ENCODE data around the gene NTN1. TPM values are rescaled to one million over a fixed set of nuclear protein-coding genes. Genes with fewer than 3 reads are reported as not detected.
"Not testable (repeated sequence)": the region's sequence is repeated elsewhere in the genome, so short reads cannot be mapped to it uniquely, and the experiment has no call there.

Gene NTN1
- 0.62 TPM for polyA plus RNA-seq (2013)

DNA sequence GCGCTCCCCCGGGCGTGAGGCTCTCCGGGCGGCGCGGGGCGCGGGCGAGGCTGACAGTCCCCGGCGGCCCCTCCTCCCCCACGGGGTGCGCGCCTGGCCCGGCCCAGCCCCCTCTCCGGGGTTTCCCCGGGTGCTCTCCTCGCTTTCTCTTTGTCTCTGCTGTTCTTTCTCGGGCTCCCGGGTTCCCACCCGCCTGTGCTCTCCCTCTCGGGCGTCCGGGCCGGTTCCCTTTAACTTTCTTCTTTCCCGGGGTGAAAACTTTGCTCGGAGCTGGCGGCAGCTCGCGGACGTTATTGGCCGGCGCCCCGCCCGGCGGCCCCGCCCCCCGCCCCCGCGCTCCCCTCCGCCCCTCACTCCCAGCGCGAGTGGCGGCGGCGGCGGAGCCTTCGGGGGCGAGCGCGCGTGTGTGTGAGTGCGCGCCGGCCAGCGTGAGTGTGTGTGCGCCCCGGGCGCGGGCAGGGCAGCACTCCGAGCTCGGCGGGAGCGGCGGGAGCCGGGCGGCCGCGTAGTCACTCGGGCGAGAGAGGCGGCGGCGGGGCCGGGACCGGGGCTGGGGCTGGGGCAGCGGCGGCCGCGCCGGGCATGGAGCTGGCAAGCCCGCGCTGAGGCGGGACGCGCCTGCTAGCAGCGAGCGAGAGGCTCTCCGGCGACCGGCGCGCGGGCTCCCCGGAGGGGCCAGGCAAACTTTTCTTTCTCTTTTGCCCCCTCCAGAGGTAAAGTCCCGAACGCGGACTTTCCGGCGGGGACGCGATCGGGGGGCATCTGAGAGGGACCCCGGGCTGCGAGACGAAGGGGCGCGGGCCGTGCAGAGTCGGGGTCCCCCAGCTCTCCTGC is at the start of gene NTN1:
NTN1 (plus strand) TSS at position 353 of the 834 bp plus-strand sequence. CDS start 864 bp downstream, outside the sequence.
- CTCF ChIA-PET, result interaction anchor here (4.1 kb wide), 1 partner anchor 23 kb away, joined by 17 read pairs; no protein-coding TSS in a partner anchor
- H3K4me1 ChIP-seq (ENCODE audit: control extremely low read depth in 1 of 4, control insufficient read depth in 4 of 4, insufficient read depth in 4 of 4, low read length in 3 of 4), result peaks cover 0 to 40% (median 38%) of the 10 kb centered on the region in 4 experiments
- no peaks in the 10 kb centered on the region for H3K36me3 ChIP-seq (ENCODE audit: control insufficient read depth in 4 of 4, insufficient read depth in 4 of 4, low read length in 3 of 4)
- peak in 2 of 3 donors; percentile 73 to 79 for DNase-seq
- WGBS (ENCODE audit: insufficient coverage), result 0% methylated on average over 64 of the region's 111 CpGs
- H3K27me3 ChIP-seq (replicated peaks in 2 of 5; ENCODE audit: control insufficient read depth in 4 of 5, insufficient read depth in 5 of 5, low read length in 4 of 5), result peaks cover 10 to 82% (median 37%) of the 10 kb centered on the region in 5 experiments
- H3K27ac ChIP-seq (ENCODE audit: insufficient read depth in 1 of 2, low read depth in 1 of 2, low read length in 2 of 2, poor library complexity in 1 of 2, severe bottlenecking in 2 of 2), result no peak within 1 kb of the TSS
- peak within 1 kb of the TSS; percentile 53 to 80 (median 66) for H3K4me3 ChIP-seq (ENCODE audit: control insufficient read depth in 1 of 7, extremely low read depth in 1 of 7, insufficient read depth in 4 of 7, low read depth in 2 of 7, low read length in 6 of 7)
- no peaks in the 10 kb centered on the region for H3K9me3 ChIP-seq (ENCODE audit: control extremely low read depth in 1 of 5, control insufficient read depth in 4 of 5, insufficient read depth in 2 of 5, low read depth in 1 of 5, low read length in 4 of 5)
- POLR2A ChIA-PET, result no interaction called here

- WGBS (ENCODE audit: insufficient coverage), result 98% methylated on average over 5 of the region's 9 CpGs
- Histone ChIP-seq H3K36me3 (ENCODE audit: control insufficient read depth in 4 of 4, insufficient read depth in 4 of 4, low read length in 3 of 4) (no peaks in the 10 kb centered on the region), H3K27ac (ENCODE audit: insufficient read depth in 1 of 2, low read depth in 1 of 2, low read length in 2 of 2, poor library complexity in 1 of 2, severe bottlenecking in 2 of 2) (no peak overlapping the region), H3K4me1 (ENCODE audit: control extremely low read depth in 1 of 4, control insufficient read depth in 4 of 4, insufficient read depth in 4 of 4, low read length in 3 of 4) (no peaks in the 10 kb centered on the region), H3K9me3 (ENCODE audit: control extremely low read depth in 1 of 5, control insufficient read depth in 4 of 5, insufficient read depth in 2 of 5, low read depth in 1 of 5, low read length in 4 of 5) (peaks cover 0 to 2% (median 0%) of the 10 kb centered on the region in 5 experiments), H3K27me3 (replicated peaks in 2 of 5; ENCODE audit: control insufficient read depth in 4 of 5, insufficient read depth in 5 of 5, low read length in 4 of 5) (no peaks in the 10 kb centered on the region), H3K4me3 (ENCODE audit: control insufficient read depth in 1 of 7, extremely low read depth in 1 of 7, insufficient read depth in 4 of 7, low read depth in 2 of 7, low read length in 6 of 7) (no peak overlapping the region)
- CTCF ChIA-PET, result no interaction called here
- no peak for DNase-seq
- POLR2A ChIA-PET, result interaction anchor here (0.6 kb wide), 1 partner anchor 76 kb away, joined by 3 read pairs; no protein-coding TSS in a partner anchor
Observed at GRCh38 chr17:8975091-8975725, 46.1 kb upstream of the NTN1 start.

GRCh38 chr17:8976638-8977037 is 44.7 kb upstream of the NTN1 start:
- no CpG with 5 or more reads among the region's 1 CpG for WGBS (ENCODE audit: insufficient coverage)
- H3K9me3 ChIP-seq (ENCODE audit: control extremely low read depth in 1 of 5, control insufficient read depth in 4 of 5, insufficient read depth in 2 of 5, low read depth in 1 of 5, low read length in 4 of 5), result peaks cover 0 to 2% (median 0%) of the 10 kb centered on the region in 5 experiments
- ChIA-PET CTCF (interaction anchor here (1.1 to 1.5 kb wide), 4 partner anchors 18 to 22 kb away, joined by 3 to 4 read pairs (median 3); no protein-coding TSS in a partner anchor), POLR2A (no interaction called here)
- H3K27me3 ChIP-seq (replicated peaks in 2 of 5; ENCODE audit: control insufficient read depth in 4 of 5, insufficient read depth in 5 of 5, low read length in 4 of 5), result no peaks in the 10 kb centered on the region
- no peaks in the 10 kb centered on the region for H3K36me3 ChIP-seq (ENCODE audit: control insufficient read depth in 4 of 4, insufficient read depth in 4 of 4, low read length in 3 of 4)
- H3K27ac ChIP-seq (ENCODE audit: insufficient read depth in 1 of 2, low read depth in 1 of 2, low read length in 2 of 2, poor library complexity in 1 of 2, severe bottlenecking in 2 of 2), result no peak overlapping the region
- H3K4me3 ChIP-seq (ENCODE audit: control insufficient read depth in 1 of 7, extremely low read depth in 1 of 7, insufficient read depth in 4 of 7, low read depth in 2 of 7, low read length in 6 of 7), result no peak overlapping the region
- no peaks in the 10 kb centered on the region for H3K4me1 ChIP-seq (ENCODE audit: control extremely low read depth in 1 of 4, control insufficient read depth in 4 of 4, insufficient read depth in 4 of 4, low read length in 3 of 4)
- no peak for DNase-seq

DNA sequence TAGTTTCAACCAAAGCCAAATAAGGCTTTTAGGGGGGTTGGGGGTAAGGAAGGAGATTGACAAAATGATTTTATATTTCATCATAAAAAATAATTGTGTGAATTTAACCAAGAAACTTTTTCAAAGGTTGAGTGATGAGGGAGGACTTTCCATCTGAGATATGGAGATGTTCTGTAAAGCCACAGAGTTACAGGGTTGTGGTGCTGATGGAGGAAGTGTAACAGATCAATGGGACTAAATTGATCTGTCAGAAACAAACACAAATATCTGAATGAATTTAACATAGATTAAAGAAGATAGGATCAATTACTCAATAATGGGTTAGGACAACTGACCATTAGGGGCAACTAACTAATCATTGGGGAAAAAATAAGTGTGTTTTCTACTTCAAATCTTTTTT is 41.6 kb upstream of the NTN1 start:
- no peaks in the 10 kb centered on the region for H3K27me3 ChIP-seq (replicated peaks in 2 of 5; ENCODE audit: control insufficient read depth in 4 of 5, insufficient read depth in 5 of 5, low read length in 4 of 5)
- no peaks in the 10 kb centered on the region for H3K36me3 ChIP-seq (ENCODE audit: control insufficient read depth in 4 of 4, insufficient read depth in 4 of 4, low read length in 3 of 4)
- ChIA-PET CTCF (no interaction called here), POLR2A (no interaction called here)
- no peaks in the 10 kb centered on the region for H3K9me3 ChIP-seq (ENCODE audit: control extremely low read depth in 1 of 5, control insufficient read depth in 4 of 5, insufficient read depth in 2 of 5, low read depth in 1 of 5, low read length in 4 of 5)
- H3K4me3 ChIP-seq (ENCODE audit: control insufficient read depth in 1 of 7, extremely low read depth in 1 of 7, insufficient read depth in 4 of 7, low read depth in 2 of 7, low read length in 6 of 7), result no peak overlapping the region
- no peaks in the 10 kb centered on the region for H3K4me1 ChIP-seq (ENCODE audit: control extremely low read depth in 1 of 4, control insufficient read depth in 4 of 4, insufficient read depth in 4 of 4, low read length in 3 of 4)
- no peak overlapping the region for H3K27ac ChIP-seq (ENCODE audit: insufficient read depth in 1 of 2, low read depth in 1 of 2, low read length in 2 of 2, poor library complexity in 1 of 2, severe bottlenecking in 2 of 2)
- DNase-seq, result no peak

DNA sequence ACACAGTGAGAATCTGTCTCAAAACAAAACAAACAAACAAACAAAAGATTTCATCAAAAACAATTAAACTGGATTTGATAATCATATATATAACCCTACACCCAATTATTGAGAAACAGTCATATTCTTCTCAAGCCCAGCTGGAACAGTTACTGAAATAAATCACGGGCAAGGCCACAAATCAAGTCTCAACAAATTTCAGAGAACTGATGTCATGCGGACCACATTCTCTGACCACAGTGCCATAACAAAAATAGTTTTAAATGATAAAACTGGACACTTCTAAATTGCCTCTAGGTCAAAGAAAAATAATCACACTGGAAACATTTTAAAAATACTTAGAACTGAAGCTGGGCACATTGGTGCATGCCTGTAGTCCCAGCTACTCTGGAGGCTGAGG is 39.9 kb upstream of the NTN1 start:
- POLR2A ChIA-PET, result no interaction called here
- CTCF ChIA-PET, result interaction anchor here (1.2 to 1.6 kb wide), 2 partner anchors 9 to 21 kb away, joined by 3 read pairs; no protein-coding TSS in a partner anchor
- Histone ChIP-seq H3K4me3 (ENCODE audit: control insufficient read depth in 1 of 7, extremely low read depth in 1 of 7, insufficient read depth in 4 of 7, low read depth in 2 of 7, low read length in 6 of 7) (no peak overlapping the region), H3K36me3 (ENCODE audit: control insufficient read depth in 4 of 4, insufficient read depth in 4 of 4, low read length in 3 of 4) (no peaks in the 10 kb centered on the region), H3K27ac (ENCODE audit: insufficient read depth in 1 of 2, low read depth in 1 of 2, low read length in 2 of 2, poor library complexity in 1 of 2, severe bottlenecking in 2 of 2) (no peak overlapping the region), H3K27me3 (replicated peaks in 2 of 5; ENCODE audit: control insufficient read depth in 4 of 5, insufficient read depth in 5 of 5, low read length in 4 of 5) (no peaks in the 10 kb centered on the region), H3K4me1 (ENCODE audit: control extremely low read depth in 1 of 4, control insufficient read depth in 4 of 4, insufficient read depth in 4 of 4, low read length in 3 of 4) (peaks cover 0 to 7% (median 2%) of the 10 kb centered on the region in 4 experiments), H3K9me3 (ENCODE audit: control extremely low read depth in 1 of 5, control insufficient read depth in 4 of 5, insufficient read depth in 2 of 5, low read depth in 1 of 5, low read length in 4 of 5) (peaks cover 0 to 6% (median 0%) of the 10 kb centered on the region in 5 experiments)
- 89% methylated on average over 2 of the region's 2 CpGs for WGBS (ENCODE audit: insufficient coverage)
- DNase-seq, result no peak

DNA sequence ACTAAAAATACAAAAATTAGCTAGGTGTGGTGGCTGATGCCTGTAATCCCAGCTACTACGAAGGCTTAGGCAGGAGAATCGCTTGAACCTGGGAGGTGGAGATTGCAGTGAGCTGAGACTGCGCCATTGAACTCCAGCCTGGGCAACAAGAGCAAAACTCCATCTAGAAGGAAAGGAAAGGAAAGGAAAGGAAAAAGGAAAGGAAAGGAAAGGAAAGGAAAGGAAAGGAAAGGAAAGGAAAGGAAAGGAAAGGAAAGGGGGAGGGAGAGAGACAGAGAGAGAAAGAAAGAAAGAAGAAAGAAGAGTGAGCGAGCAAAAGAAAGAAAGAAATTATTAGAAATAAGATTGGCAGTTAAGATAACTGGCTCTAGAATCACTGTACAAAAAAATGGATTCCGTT is 37.1 kb upstream of the NTN1 start:
- POLR2A ChIA-PET; H3K27me3 ChIP-seq (replicated peaks in 2 of 5; ENCODE audit: control insufficient read depth in 4 of 5, insufficient read depth in 5 of 5, low read length in 4 of 5); H3K36me3 ChIP-seq (ENCODE audit: control insufficient read depth in 4 of 4, insufficient read depth in 4 of 4, low read length in 3 of 4); H3K4me1 ChIP-seq (ENCODE audit: control extremely low read depth in 1 of 4, control insufficient read depth in 4 of 4, insufficient read depth in 4 of 4, low read length in 3 of 4); H3K27ac ChIP-seq (ENCODE audit: insufficient read depth in 1 of 2, low read depth in 1 of 2, low read length in 2 of 2, poor library complexity in 1 of 2, severe bottlenecking in 2 of 2); H3K4me3 ChIP-seq (ENCODE audit: control insufficient read depth in 1 of 7, extremely low read depth in 1 of 7, insufficient read depth in 4 of 7, low read depth in 2 of 7, low read length in 6 of 7); H3K9me3 ChIP-seq (ENCODE audit: control extremely low read depth in 1 of 5, control insufficient read depth in 4 of 5, insufficient read depth in 2 of 5, low read depth in 1 of 5, low read length in 4 of 5); DNase-seq: not testable (repeated sequence)
- WGBS (ENCODE audit: insufficient coverage), result 100% methylated on average over 4 of the region's 5 CpGs
- CTCF ChIA-PET, result interaction anchor here (1.1 kb wide), 1 partner anchor 222 kb away, joined by 3 read pairs; no protein-coding TSS in a partner anchor

Data from common myeloid progenitor, CD34-positive (primary cell).